ENCODE measurements around the gene DCP1A.

DNA sequence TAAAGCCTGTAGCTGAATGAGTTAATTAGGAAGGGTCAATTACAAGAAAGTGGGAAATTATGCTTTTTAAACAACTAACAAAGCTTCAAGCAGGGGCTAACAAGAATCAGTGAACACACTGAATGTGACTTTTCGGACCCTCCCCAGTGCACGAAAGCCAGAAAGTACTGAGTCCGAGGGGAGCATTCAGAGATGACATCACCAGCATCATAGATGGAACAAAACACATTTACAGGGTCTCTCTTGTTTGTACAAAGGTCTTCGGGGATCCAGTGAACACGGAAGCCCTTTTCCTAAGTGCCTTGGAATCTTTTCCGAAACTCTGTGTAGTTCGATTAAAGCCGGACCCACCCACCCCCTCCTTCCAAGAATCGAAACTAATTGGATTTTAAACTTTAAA lies 829 bp downstream of the DCP1A start:
- TF ChIP-seq CTCF (IDR thresholded peaks at IDR 0.05; ENCODE audit: insufficient read depth, low read length, poor library complexity, severe bottlenecking), result no peak
- TF ChIP-seq EZH2phosphoT487 (conservative IDR thresholded peaks at IDR 0.05; ENCODE audit: low read length), result no peak
